Immature natural killer cell (primary cell): ENCODE measurements around the gene SIX5. TPM values are rescaled to one million over a fixed set of nuclear protein-coding genes. Genes with fewer than 3 reads are reported as not detected.
A peak's percentile ranks its signal among the peaks of the same experiment; 100 is the strongest.
"Not testable (repeated sequence)": the region's sequence is repeated elsewhere in the genome, so short reads cannot be mapped to it uniquely, and the experiment has no call there.

Source experiments
- DNase-seq, 3 donors: peaks; one replicate each; pipeline ENCODE4 v3.0.0; 2022; ENCODE audit warnings: mixed read lengths in 1 of 3
- H3K27ac Mint-ChIP-seq, 6 donors: one replicate each; pipeline ENCODE4 v1.8.0; 2020; ENCODE audit warnings: mixed read lengths in 6 of 6, mild to moderate bottlenecking in 5 of 6, inconsistent platforms in 4 of 6, moderate library complexity in 3 of 6
- H3K27me3 Mint-ChIP-seq, 3 donors: one replicate each; pipeline ENCODE4 v1.8.0; 2020 to 2021; ENCODE audit warnings: low read depth in 3 of 3, mild to moderate bottlenecking in 3 of 3, mixed read lengths in 3 of 3, moderate library complexity in 3 of 3, inconsistent platforms in 1 of 3
- H3K36me3 Mint-ChIP-seq, 3 donors: one replicate each; pipeline ENCODE4 v1.8.0; 2020; ENCODE audit warnings: mixed read lengths in 3 of 3, inconsistent platforms in 2 of 3, mild to moderate bottlenecking in 2 of 3
- H3K4me1 Mint-ChIP-seq, 2 donors: one replicate each; pipeline ENCODE4 v1.8.0; 2020; ENCODE audit warnings: inconsistent platforms in 2 of 2, mild to moderate bottlenecking in 2 of 2, mixed read lengths in 2 of 2, moderate library complexity in 1 of 2
- H3K4me3 Mint-ChIP-seq, 5 donors: one replicate each; pipeline ENCODE4 v1.8.0; 2020; ENCODE audit warnings: mild to moderate bottlenecking in 5 of 5, mixed read lengths in 5 of 5, inconsistent platforms in 3 of 5, moderate library complexity in 3 of 5
- H3K9me3 Mint-ChIP-seq, 6 donors: one replicate each; pipeline ENCODE4 v1.8.0; 2020; ENCODE audit warnings: mild to moderate bottlenecking in 6 of 6, mixed read lengths in 6 of 6, inconsistent platforms in 4 of 6, moderate library complexity in 3 of 6
- polyA plus RNA-seq, 3 donors: library from polyadenylated mRNA; unstranded; fragments of 300-500 nt; fragmentation: Illumina TruSeq; gene quantifications; one replicate each; pipeline ENCODE4 v1.2.3, GENCODE V29; 2021

SIX5 gene
- polyA plus RNA-seq, 3 donors from 2014 or later = 0.10 to 0.35 TPM; not detected in 1

GRCh38 chr19:45804140-45804958, 35.3 kb upstream of the SIX5 start:
- Mint-ChIP-seq H3K27ac (no peak overlapping the region), H3K4me1 (no peaks in the 10 kb centered on the region)

GRCh38 chr19:45801603-45802175, 32.6 kb upstream of the SIX5 start:
- Mint-ChIP-seq H3K4me1 (peaks cover 0 to 4% of the 10 kb centered on the region in 2 donors), H3K9me3 (no peaks in the 10 kb centered on the region), H3K4me3 (no peak overlapping the region), H3K27ac (no peak overlapping the region), H3K36me3 (no peaks in the 10 kb centered on the region), H3K27me3 (peaks cover 4 to 10% (median 7%) of the 10 kb centered on the region in 3 donors)
- no peak for DNase-seq

More at GRCh38 chr19:45804140-45804958, 35.3 kb upstream of the SIX5 start:
- H3K9me3 Mint-ChIP-seq = no peaks in the 10 kb centered on the region
- peaks cover 2 to 10% (median 4%) of the 10 kb centered on the region in 3 donors for H3K27me3 Mint-ChIP-seq
- no peak overlapping the region for H3K4me3 Mint-ChIP-seq
- DNase-seq = no peak
- no peaks in the 10 kb centered on the region for H3K36me3 Mint-ChIP-seq

DNA sequence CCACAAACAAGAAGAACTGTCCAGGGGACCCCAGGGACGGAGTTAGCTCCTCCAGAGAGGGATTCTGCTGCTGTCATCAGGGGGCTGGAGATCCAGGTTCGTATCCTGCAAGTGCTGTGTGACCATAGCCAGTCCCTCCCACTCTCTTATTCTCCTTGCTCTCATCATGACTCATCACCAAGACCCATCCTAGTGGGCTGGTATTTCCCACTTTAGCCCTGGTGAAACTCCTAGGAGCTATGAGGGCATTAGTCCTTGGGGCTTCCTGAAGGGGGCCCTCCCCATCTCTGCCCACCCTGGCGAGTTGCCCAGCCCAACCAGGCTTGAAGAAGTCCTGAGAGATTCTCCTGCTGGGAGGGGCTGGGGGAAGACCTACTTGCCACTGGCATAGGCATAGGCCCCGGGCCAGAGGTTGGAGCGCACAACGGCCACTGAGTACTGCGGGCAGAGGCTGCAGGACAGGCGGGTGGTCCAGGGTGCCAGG, 31.1 kb upstream of the SIX5 start:
- Mint-ChIP-seq H3K27me3 (peaks cover 4 to 10% (median 7%) of the 10 kb centered on the region in 3 donors), H3K9me3 (no peaks in the 10 kb centered on the region), H3K27ac (no peak overlapping the region), H3K4me3 (no peak overlapping the region), H3K36me3 (no peaks in the 10 kb centered on the region), H3K4me1 (peaks cover 0 to 4% of the 10 kb centered on the region in 2 donors)
- no peak for DNase-seq

DNA sequence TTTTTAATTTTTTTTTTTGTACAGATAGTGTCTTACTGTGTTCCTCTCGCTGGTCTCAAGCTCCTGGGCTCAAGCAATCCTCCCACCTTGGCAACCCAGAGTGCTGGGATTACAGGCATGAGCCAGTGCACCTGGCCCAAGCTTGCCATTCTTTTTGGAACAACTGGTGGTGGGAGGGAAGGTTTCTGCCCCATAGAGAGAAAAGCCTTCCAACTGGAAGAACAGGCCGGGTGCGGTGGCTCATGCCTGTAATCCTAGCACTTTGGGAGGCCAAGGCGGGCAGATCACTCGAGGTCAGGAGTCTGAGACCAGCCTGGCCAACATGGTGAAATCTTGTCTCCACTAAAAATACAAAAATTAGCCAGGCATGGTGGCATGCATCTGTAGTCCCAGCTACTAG, 30.5 kb upstream of the SIX5 start:
- not testable (repeated sequence) for H3K36me3 Mint-ChIP-seq, H3K9me3 Mint-ChIP-seq, DNase-seq, H3K4me3 Mint-ChIP-seq, H3K27me3 Mint-ChIP-seq, H3K4me1 Mint-ChIP-seq, H3K27ac Mint-ChIP-seq

GRCh38 chr19:45798995-45799517, 30.0 kb upstream of the SIX5 start:
- no peak overlapping the region for H3K4me3 Mint-ChIP-seq
- DNase-seq = peak; percentile 57 to 59 (median 57)
- no peaks in the 10 kb centered on the region for H3K9me3 Mint-ChIP-seq
- no peak overlapping the region for H3K27ac Mint-ChIP-seq
- H3K27me3 Mint-ChIP-seq = peaks cover 6 to 7% (median 6%) of the 10 kb centered on the region in 3 donors
- H3K4me1 Mint-ChIP-seq = peaks cover under 1 to 10% of the 10 kb centered on the region in 2 donors
- H3K36me3 Mint-ChIP-seq = no peaks in the 10 kb centered on the region

DNA sequence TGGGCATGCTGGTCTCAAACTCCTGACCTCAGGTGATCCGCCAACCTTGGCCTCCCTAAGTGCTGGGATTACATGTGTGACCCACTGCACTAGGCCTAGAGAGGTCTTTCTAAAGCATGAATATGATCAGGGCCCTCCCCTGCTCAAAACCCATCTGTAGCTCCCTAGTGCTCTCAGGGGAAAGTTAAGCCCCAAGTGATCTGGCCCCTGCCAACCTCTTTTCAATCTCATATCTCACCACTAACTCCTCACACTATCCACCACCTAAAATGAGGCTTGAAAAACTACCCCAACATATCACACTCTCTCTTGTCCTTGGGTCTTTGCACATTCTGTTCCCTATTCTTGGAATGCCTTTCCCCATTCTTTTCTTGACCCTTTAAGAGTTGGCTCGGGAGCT, 25.6 kb upstream of the SIX5 start:
- H3K9me3 Mint-ChIP-seq = no peaks in the 10 kb centered on the region
- peaks cover 17 to 29% (median 23%) of the 10 kb centered on the region in 3 donors for H3K27me3 Mint-ChIP-seq
- H3K4me3 Mint-ChIP-seq = peak overlapping the region in 4 of 5 donors; percentile 3 to 67 (median 16)

GRCh38 chr19:45793876-45794275, 24.8 kb upstream of the SIX5 start:
- peak overlapping the region; percentile 22 to 92 (median 71) for H3K27ac Mint-ChIP-seq
- DNase-seq = no peak
- peak overlapping the region in 3 of 5 donors; percentile 35 to 42 (median 39) for H3K4me3 Mint-ChIP-seq
- H3K27me3 Mint-ChIP-seq = peaks cover 17 to 27% (median 23%) of the 10 kb centered on the region in 3 donors
- peaks cover 35 to 40% of the 10 kb centered on the region in 2 donors for H3K4me1 Mint-ChIP-seq
- peaks cover 5 to 11% (median 11%) of the 10 kb centered on the region in 3 donors for H3K36me3 Mint-ChIP-seq
- H3K9me3 Mint-ChIP-seq = no peaks in the 10 kb centered on the region

More for the DNA sequence above, 25.6 kb upstream of the SIX5 start:
- Mint-ChIP-seq H3K4me1 (peaks cover 31 to 42% of the 10 kb centered on the region in 2 donors), H3K27ac (peak overlapping the region in 3 of 6 donors; percentile 2 to 80 (median 62)), H3K36me3 (peaks cover 0 to 5% (median 4%) of the 10 kb centered on the region in 3 donors)
- no peak for DNase-seq

GRCh38 chr19:45793178-45793564, 24.1 kb upstream of the SIX5 start:
- Mint-ChIP-seq H3K36me3 (peaks cover 11 to 18% (median 18%) of the 10 kb centered on the region in 3 donors), H3K27ac (peak overlapping the region; percentile 86 to 97 (median 92)), H3K9me3 (no peaks in the 10 kb centered on the region), H3K4me3 (peak overlapping the region; percentile 82 to 87 (median 84)), H3K4me1 (peaks cover 36 to 39% of the 10 kb centered on the region in 2 donors), H3K27me3 (peaks cover 17 to 27% (median 24%) of the 10 kb centered on the region in 3 donors)
- DNase-seq = no peak

GRCh38 chr19:45792470-45793177, 23.6 kb upstream of the SIX5 start, which contains the start of gene DMWD:
Gene DMWD (minus strand): TSS chr19:45792845. CDS start chr19:45792756, 89 bp downstream.
- Mint-ChIP-seq H3K4me1 (peaks cover 36 to 39% of the 10 kb centered on the region in 2 donors), H3K27me3 (peaks cover 18 to 27% (median 25%) of the 10 kb centered on the region in 3 donors), H3K36me3 (peaks cover 13 to 23% (median 21%) of the 10 kb centered on the region in 3 donors), H3K9me3 (no peaks in the 10 kb centered on the region), H3K27ac (peak within 1 kb of the TSS; percentile 86 to 97 (median 92)), H3K4me3 (peak within 1 kb of the TSS; percentile 86 to 92 (median 89))
- peak; percentile 99 to 100 (median 99) for DNase-seq

DNA sequence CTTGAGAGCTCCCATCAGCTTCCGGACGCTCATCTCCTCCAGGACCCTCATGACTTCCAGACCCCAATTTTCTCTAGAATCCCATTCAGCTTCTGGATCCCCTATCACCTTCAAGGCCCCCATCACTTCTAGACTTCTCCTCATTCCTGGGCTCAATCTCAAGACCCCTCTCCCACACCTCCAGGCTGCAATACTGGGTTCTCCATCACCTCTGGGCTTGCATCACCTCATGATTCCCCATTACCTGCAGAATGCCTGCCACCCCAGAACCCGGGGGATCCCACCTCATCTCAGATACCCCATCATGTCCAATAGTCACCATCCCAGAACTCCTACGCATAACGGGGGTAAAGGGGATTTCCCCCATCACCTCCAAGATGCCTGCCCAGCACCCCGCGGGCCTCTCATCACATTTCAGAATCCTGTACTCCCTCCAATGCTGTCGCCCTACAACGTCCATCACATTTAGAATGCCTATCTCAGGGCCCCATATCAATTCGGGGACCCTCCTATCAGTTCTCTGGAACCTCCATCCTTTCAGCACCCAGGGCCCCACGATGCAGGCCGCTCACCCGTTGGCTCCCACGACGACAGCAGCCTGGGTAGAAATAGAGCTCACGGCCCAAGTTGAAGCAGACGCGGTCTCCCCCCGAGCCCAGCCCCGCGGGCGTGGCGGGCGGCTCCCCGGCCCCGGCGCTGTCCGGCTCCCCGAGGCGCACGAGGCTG, 22.9 kb upstream of the SIX5 start:
- Mint-ChIP-seq H3K4me3 (peak overlapping the region; percentile 83 to 92 (median 89)), H3K27ac (peak overlapping the region; percentile 78 to 93 (median 86)), H3K27me3 (peaks cover 19 to 27% (median 25%) of the 10 kb centered on the region in 3 donors), H3K9me3 (no peaks in the 10 kb centered on the region), H3K36me3 (peaks cover 13 to 30% (median 21%) of the 10 kb centered on the region in 3 donors), H3K4me1 (peaks cover 36 to 39% of the 10 kb centered on the region in 2 donors)
- DNase-seq = no peak

GRCh38 chr19:45790942-45791341, 21.9 kb upstream of the SIX5 start:
- peaks cover 19 to 27% (median 25%) of the 10 kb centered on the region in 3 donors for H3K27me3 Mint-ChIP-seq
- H3K4me1 Mint-ChIP-seq = peaks cover 36 to 39% of the 10 kb centered on the region in 2 donors
- peak overlapping the region; percentile 30 to 64 (median 46) for H3K27ac Mint-ChIP-seq
- H3K9me3 Mint-ChIP-seq = no peaks in the 10 kb centered on the region
- peak overlapping the region; percentile 83 to 92 (median 89) for H3K4me3 Mint-ChIP-seq
- DNase-seq = peak; percentile 39 to 57 (median 46)
- H3K36me3 Mint-ChIP-seq = peaks cover 13 to 38% (median 21%) of the 10 kb centered on the region in 3 donors

GRCh38 chr19:45789035-45789786, 20.2 kb upstream of the SIX5 start:
- Mint-ChIP-seq H3K9me3 (no peaks in the 10 kb centered on the region), H3K36me3 (peaks cover 13 to 38% (median 21%) of the 10 kb centered on the region in 3 donors), H3K4me3 (no peak overlapping the region), H3K27me3 (peaks cover 19 to 25% (median 25%) of the 10 kb centered on the region in 3 donors), H3K4me1 (peaks cover 32 to 36% of the 10 kb centered on the region in 2 donors), H3K27ac (no peak overlapping the region)
- DNase-seq = no peak
